ENCODE results near the gene KIF19.

GRCh38 chr17:74325376-74325742, 667 bp upstream of the KIF19 start:
- TF ChIP-seq NFXL1 (IDR thresholded peaks at IDR 0.05; ENCODE audit: borderline replicate concordance) = no peak
- no peak for TF ChIP-seq REST (IDR thresholded peaks at IDR 0.05; ENCODE audit: low read depth, low read length)
- no peak for TF ChIP-seq USF1 (IDR thresholded peaks at IDR 0.05; ENCODE audit: borderline replicate concordance, extremely low read length, insufficient read depth, low read depth, low read length)
- TF ChIP-seq IRF4 (IDR thresholded peaks at IDR 0.05; ENCODE audit: low read depth, low read length) = no peak
